CD4-positive, alpha-beta T cell treated with Interleukin-2 at 100 ng/mL for 4 hours (primary cell): Measurements from ENCODE around the gene SYNE3.

ENCODE experiments used
- DNase-seq: peaks from one replicate; pipeline ENCODE4 v3.0.0-alpha.2; 2020; ENCODE audit warnings: low spot score

The SYNE3 gene

GRCh38 chr14:95489214-95490137, 27.0 kb downstream of the SYNE3 start:
- no peak for DNase-seq

DNA sequence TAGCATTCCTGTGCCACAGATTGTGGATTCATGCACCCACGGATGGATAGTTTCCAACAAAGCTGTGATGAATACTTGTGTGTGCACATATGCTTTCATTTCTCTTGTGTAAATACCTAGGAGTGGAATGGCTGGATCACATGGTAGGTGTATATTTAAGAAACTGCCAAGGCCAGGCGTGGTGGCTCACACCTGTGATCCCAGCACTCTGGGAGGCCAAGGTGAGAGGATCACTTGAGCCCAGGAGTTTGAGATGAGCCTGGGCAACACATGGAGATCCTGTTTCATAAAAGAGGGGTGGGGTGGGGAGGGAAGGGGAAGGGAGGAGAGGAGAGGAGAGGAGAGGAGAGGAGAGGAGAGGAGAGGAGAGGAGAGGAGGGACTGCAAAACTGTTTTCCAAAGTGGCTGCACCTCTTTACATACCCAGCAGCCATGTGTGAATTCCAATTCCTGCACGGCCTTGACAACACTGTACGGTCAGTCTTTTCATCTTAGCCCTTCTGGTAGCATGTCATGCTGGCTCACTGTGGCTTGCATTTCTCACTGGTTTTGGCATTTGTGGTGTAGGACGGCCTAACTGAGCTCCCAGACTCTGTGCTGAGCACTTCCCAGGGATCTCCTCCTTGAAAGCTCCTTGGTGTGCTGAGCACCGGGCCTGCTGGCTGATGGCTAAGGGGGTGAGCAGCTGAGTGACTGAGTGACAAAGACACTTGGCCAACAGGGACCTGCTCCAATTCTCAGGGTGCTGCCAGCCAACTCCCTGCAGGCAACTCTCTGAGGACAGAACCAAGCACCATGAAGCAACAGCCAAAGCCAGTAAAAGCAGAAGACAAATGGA, 27.9 kb downstream of the SYNE3 start:
- DNase-seq, result no peak

DNA sequence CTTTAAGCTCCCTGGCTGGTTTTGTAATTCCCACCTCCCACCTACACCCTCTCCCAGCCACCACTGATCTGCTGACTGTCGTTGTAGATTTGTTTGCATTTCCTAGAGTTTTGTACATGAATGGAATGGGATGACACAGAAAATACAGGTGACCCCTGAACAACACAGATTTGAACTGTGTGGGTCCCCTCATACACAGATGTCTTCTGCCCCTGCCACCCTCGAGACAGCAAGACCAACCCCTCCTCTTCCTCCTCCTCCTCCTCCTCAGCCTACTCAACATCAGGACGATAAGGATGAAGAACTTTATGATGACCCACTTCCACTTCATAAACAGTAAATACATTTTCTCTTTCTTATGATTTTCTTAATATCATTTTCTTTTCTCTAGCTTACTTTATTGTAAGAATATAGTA, 28.8 kb downstream of the SYNE3 start:
- DNase-seq, result no peak

- DNase-seq, result no peak
Measured at GRCh38 chr14:95486875-95487668, 29.4 kb downstream of the SYNE3 start.

GRCh38 chr14:95485222-95485819, 31.1 kb downstream of the SYNE3 start:
- no peak for DNase-seq

GRCh38 chr14:95484296-95484695, 32.2 kb downstream of the SYNE3 start:
- no peak for DNase-seq

GRCh38 chr14:95483309-95484165, 32.9 kb downstream of the SYNE3 start:
- DNase-seq, result no peak

DNA sequence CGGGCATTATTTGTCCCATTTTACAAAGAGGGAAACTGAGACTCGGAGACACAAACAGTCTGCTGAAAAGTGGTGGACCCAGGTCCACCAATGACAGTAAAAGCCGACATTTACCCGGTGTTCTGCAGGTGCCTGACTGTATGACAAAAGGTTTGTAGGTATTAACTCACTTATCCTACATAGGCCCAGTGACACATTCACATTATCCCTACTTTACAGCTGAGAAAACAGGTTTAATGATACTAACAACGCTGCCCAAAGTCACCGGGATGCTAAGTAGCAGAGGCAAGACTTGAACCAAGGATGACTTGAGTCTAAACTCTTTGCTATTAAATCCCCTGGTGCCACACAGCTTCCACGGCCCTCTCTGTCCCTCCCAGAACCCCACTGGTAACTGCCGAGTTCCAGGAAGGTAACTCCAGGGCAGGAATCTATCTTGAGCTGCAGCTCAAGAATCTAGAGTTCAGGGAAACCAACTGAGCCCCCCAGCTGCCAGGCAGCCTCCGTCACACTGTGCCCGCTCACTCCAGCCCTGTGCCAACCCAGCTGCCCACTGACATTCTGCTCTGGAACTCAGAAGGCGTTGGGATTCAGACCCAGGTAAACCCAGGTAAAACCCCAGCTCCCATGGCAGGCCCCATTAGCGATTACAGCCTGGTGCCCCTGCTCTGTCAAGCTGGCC, 33.7 kb downstream of the SYNE3 start:
- no peak for DNase-seq

GRCh38 chr14:95481391-95482022, 34.9 kb downstream of the SYNE3 start:
- no peak for DNase-seq

DNA sequence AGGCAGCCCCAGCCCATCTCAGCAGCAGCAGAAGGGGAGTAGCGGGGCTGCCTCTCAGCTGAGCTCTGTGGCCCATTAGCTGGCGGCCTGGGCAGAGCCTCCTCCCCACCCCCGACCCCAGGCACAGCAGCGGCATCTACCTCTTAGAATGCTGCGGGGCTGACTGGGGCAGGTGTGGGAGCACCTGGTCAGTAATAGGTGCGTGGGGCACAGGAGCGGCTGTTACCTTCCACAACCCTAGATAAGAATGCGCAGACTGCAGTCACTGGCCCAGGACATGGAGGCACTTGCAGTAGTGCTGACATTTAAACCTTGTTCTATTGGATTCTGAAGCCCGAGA, 35.6 kb downstream of the SYNE3 start:
- DNase-seq, result no peak

DNA sequence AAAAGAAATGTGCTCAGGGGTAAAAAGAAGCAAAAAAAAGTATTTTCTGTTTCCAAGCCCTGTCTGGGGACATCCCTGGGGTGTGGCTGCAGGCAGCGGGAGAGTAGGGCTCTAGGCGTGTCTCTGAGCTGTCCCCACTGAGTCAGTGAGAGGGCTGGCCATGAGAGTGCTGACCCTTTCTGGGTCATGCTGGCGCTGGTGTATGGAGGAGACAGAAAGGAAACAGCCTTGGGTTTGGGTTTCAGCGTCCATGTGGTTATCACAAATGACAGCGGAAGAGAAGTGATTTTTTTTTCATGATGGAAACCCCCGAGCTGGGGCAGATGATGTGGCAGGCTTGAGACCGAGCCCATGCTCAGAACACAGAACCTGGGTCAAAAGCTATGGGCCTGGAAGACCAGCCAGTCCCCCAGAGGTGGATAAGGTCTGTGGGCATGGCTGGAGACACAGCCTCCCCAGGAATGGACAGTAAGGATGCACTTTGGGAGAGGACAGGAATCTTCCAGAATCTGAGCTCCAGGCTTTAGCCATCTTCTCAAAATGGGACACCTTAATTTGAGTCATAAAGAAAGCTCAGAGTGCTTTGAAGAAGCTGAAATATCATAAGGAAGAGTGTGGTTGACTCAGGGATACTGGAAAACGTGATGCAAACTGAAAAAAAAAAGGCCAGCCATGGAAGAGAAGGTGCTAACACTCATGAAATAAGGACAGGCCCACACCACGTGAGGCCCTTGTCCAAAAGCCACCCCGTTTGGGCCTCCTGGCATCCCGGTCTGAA, 36.2 kb downstream of the SYNE3 start:
- DNase-seq, result peak; percentile 71

- no peak for DNase-seq
Measured at GRCh38 chr14:95479494-95479893, 37.0 kb downstream of the SYNE3 start.

GRCh38 chr14:95478818-95479217, 37.6 kb downstream of the SYNE3 start:
- no peak for DNase-seq

DNA sequence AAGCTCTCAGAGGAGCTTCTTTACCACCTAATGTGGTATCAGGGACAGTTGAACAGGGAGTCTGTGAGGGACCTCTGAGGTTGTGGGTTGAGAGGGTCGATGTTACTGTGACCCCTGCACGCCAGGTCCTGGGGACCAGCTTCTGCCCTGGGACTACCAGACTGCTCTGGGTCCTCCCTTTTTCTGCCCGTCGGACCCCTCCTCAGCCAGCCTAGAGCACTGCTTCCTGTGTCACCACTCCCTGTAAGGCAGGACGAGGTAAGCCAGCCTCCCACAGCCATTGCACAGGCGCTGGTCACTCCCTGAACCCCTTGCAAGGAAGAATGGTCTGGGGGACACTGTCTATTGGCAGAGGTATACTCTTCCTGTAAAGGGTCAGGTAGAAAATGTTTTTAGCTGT, 38.1 kb downstream of the SYNE3 start:
- DNase-seq, result no peak

DNA sequence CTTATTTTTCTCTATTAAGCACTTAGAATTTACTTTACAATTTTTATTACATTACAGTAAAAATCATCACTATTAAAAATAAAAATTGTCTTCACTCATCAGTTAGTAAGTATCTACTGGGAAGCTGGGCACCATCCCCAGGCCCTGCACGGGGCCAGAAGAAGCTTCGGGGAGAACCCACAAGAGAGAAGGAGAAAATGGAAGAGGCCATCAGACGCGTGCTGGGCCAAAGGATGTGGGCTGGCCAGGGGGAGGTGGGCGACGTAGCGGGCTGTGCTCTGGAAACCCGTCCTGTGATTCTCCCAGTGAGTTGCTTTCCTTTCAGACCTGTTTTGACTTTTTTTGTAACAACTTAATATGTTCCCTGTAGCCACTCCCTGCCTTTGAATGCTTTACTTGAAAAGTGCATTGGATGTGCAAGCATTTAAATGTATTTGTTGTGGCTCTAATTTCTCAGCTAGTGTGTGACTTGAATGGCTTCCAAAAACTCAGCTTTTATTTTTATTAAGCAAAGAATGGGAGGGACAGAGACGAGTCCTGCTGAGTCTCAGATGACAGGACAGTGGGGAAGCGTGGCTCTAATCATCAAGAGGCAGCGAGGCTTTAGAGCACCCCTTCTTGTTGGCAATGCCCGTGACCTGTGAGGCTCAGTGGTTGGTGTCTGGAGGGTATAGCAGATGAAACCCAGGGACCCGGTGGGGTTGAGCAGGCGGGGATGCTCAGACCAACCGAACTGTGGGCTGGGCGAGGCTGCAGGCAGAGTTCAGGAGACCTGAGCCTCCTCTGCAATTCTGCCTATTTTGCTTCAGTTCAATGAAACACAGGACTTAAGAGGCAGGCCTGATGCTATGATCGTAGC, 38.8 kb downstream of the SYNE3 start:
- DNase-seq, result no peak

DNA sequence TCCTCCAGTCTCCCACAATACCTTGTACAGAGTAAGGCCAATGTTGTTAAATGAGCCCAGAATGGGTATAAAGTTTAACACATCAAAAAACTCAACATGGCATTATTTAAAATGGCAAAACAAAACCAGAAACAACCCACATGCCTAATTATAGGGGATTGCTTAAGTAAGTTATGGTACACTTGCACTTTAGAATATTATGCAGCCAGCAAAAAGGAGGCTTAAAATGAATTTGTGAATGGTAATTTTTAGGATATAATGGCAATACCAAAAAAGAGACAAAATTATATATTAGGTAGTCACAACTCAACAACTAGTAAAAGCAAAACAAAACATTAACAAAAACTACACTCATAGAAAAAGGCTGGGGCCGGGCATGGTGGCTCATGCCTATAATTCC, 39.7 kb downstream of the SYNE3 start:
- no peak for DNase-seq

- DNase-seq, result no peak
Measured at GRCh38 chr14:95475540-95476240, 40.8 kb downstream of the SYNE3 start.

GRCh38 chr14:95474941-95475340, 41.5 kb downstream of the SYNE3 start:
- DNase-seq, result no peak
